MCF 10A (cell line): ENCODE data around the gene TRAF1. TPM values are rescaled to one million over a fixed set of nuclear protein-coding genes. Genes with fewer than 3 reads are reported as not detected.

Source experiments
- BruUV-seq: library from RNA; stranded (reverse); fragments of 400-500 nt; replicated peaks from 2 replicates; lab custom pipeline; 2021; lab: Mats Ljungman, UMichigan
- CTCF ChIA-PET: fragments of 300-600 bp; sonication (Branson Sonifier 250); formaldehyde crosslinking; extraction: SDS; loops from one replicate; lab custom pipeline; 2021; ENCODE audit warnings: antibody characterized with exemption, inconsistent platforms; lab: Yijun Ruan, JAX
- POLR2A ChIA-PET: fragments of 300-600, 350-650 bp; sonication (Branson Sonifier 250); formaldehyde crosslinking; extraction: SDS; loops from one replicate; lab custom pipeline; 2020; ENCODE audit warnings: antibody characterized with exemption, inconsistent platforms; lab: Yijun Ruan, JAX
- DNase-seq: peaks from one replicate; pipeline ENCODE4 v3.0.0-alpha.2; 2018; ENCODE audit not compliant: unreplicated experiment
- H3K27ac Mint-ChIP-seq: one replicate; pipeline ENCODE4 v1.8.0; 2022; ENCODE audit warnings: mild to moderate bottlenecking, low read depth, mixed read lengths; ENCODE audit not compliant: unreplicated experiment
- H3K27me3 Mint-ChIP-seq: one replicate; pipeline ENCODE4 v1.8.0; 2022; ENCODE audit warnings: mixed read lengths; ENCODE audit not compliant: insufficient read depth, unreplicated experiment
- H3K36me3 Mint-ChIP-seq: one replicate; pipeline ENCODE4 v1.8.0; 2022; ENCODE audit warnings: mild to moderate bottlenecking, moderate library complexity, mixed read lengths; ENCODE audit not compliant: insufficient read depth, unreplicated experiment
- H3K4me1 Mint-ChIP-seq: one replicate; pipeline ENCODE4 v1.8.0; 2022; ENCODE audit warnings: mixed read lengths; ENCODE audit not compliant: insufficient read depth, unreplicated experiment
- H3K4me3 Mint-ChIP-seq: one replicate; pipeline ENCODE4 v1.8.0; 2022; ENCODE audit warnings: mild to moderate bottlenecking, moderate library complexity, mixed read lengths; ENCODE audit not compliant: unreplicated experiment
- H3K9me3 Mint-ChIP-seq: one replicate; pipeline ENCODE4 v1.8.0; 2022; ENCODE audit warnings: mixed read lengths; ENCODE audit not compliant: unreplicated experiment
- intact Hi-C: fragments of 100-400 bp; cut with micrococcal nuclease; formaldehyde crosslinking; loops from 2 replicates; pipeline ENCODE4 v1.14.1; 2022
- total RNA-seq: library from RNA; stranded (reverse); gene quantifications from 2 replicates; pipeline ENCODE4 v1.2.3, GENCODE V29; 2022
- TF ChIP-seq, protein P1 (sequence below): fragments of 200-600 bp; IDR thresholded peaks from one replicate; pipeline ENCODE4 v1.8.0; 2022; ENCODE audit warnings: antibody characterized with exemption, mild to moderate bottlenecking; ENCODE audit not compliant: unreplicated experiment

The TRAF1 gene
- total RNA-seq, 1 experiment from 2014 or later: 0.84 TPM

GRCh38 chr9:120861935-120862334 lies 64.7 kb downstream of the TRAF1 start:
- ChIA-PET CTCF (interaction anchor here (0.9 kb wide), 1 partner anchor 54 kb away, joined by 3 read pairs; no protein-coding TSS in a partner anchor), POLR2A (interaction anchor here (0.7 kb wide), 1 partner anchor 950 kb away, joined by 3 read pairs; no protein-coding TSS in a partner anchor)
- Mint-ChIP-seq H3K27ac (no peak overlapping the region), H3K4me1 (no peaks in the 10 kb centered on the region), H3K36me3 (peaks cover 28% of the 10 kb centered on the region), H3K27me3 (no peaks in the 10 kb centered on the region), H3K4me3 (no peak overlapping the region), H3K9me3 (no peaks in the 10 kb centered on the region)
- intact Hi-C loops: no loop called here
- TF ChIP-seq, protein P1, sequence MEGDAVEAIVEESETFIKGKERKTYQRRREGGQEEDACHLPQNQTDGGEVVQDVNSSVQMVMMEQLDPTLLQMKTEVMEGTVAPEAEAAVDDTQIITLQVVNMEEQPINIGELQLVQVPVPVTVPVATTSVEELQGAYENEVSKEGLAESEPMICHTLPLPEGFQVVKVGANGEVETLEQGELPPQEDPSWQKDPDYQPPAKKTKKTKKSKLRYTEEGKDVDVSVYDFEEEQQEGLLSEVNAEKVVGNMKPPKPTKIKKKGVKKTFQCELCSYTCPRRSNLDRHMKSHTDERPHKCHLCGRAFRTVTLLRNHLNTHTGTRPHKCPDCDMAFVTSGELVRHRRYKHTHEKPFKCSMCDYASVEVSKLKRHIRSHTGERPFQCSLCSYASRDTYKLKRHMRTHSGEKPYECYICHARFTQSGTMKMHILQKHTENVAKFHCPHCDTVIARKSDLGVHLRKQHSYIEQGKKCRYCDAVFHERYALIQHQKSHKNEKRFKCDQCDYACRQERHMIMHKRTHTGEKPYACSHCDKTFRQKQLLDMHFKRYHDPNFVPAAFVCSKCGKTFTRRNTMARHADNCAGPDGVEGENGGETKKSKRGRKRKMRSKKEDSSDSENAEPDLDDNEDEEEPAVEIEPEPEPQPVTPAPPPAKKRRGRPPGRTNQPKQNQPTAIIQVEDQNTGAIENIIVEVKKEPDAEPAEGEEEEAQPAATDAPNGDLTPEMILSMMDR: no peak
- no TSS peak for BruUV-seq
- no peak for DNase-seq

- peaks cover 28% of the 10 kb centered on the region for H3K36me3 Mint-ChIP-seq
- CTCF ChIA-PET: interaction anchor here (1.1 kb wide), 1 partner anchor 8 kb away, joined by 3 read pairs; no protein-coding TSS in a partner anchor
- intact Hi-C loops: no loop called here
- POLR2A ChIA-PET: no interaction called here
- no peaks in the 10 kb centered on the region for H3K4me1 Mint-ChIP-seq
- H3K9me3 Mint-ChIP-seq: no peaks in the 10 kb centered on the region
- H3K27me3 Mint-ChIP-seq: no peaks in the 10 kb centered on the region
- no peak for DNase-seq
- no peak overlapping the region for H3K4me3 Mint-ChIP-seq
- TF ChIP-seq, protein P1: no peak
- no TSS peak for BruUV-seq
- no peak overlapping the region for H3K27ac Mint-ChIP-seq
These were observed 66.5 kb downstream of the TRAF1 start for GRCh38 chr9:120860083-120860482.

DNA sequence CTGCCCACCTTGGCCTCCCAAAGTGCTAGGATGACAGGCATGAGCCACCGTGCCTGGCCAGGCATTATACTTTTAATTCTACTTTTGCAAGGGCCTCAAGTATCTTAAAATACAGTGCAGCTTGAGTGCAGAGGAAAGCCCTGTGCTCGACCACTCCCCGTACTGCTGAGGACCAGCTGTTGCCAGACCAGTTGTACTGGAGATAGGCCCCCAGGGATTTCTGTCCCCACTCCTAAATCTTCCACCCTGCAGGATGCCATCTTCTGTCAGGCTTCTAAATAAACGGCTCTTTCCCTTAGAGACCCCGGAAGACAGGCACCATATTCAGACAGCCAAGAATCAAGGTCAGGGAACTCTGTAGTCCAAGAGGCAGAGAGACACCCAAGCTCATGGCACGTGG lies 67.2 kb downstream of the TRAF1 start:
- H3K4me3 Mint-ChIP-seq: no peak overlapping the region
- H3K27me3 Mint-ChIP-seq: no peaks in the 10 kb centered on the region
- peaks cover 28% of the 10 kb centered on the region for H3K36me3 Mint-ChIP-seq
- no peak overlapping the region for H3K27ac Mint-ChIP-seq
- intact Hi-C loops: no loop called here
- no peaks in the 10 kb centered on the region for H3K4me1 Mint-ChIP-seq
- no peak for DNase-seq
- H3K9me3 Mint-ChIP-seq: no peaks in the 10 kb centered on the region
- no TSS peak for BruUV-seq
- CTCF ChIA-PET: interaction anchor here (0.6 to 1.1 kb wide), 3 partner anchors 9 to 83 kb away, joined by 3 to 5 read pairs (median 4); no protein-coding TSS in a partner anchor
- POLR2A ChIA-PET: no interaction called here
- TF ChIP-seq, protein P1: no peak

DNA sequence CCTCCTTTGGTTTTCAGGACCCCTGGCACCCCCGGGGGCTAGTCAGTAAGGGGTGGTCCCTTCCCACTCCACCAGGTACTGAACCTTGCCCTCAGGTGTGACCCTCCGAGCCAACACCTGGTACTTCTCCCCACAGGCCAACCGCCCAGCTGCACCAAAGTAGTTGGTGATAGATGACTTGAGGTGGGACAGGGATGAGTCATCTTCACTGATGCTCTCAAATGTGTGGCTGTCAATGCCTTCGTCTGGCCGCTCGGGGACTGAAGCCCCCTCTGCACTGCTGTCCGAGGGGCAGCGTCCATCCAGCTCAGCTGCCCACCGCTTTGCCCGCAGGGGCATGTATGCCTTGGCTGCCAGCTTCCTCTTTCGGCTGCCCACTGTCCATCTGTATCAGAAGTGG lies 68.7 kb downstream of the TRAF1 start:
- no peak overlapping the region for H3K27ac Mint-ChIP-seq
- H3K36me3 Mint-ChIP-seq: peaks cover 28% of the 10 kb centered on the region
- ChIA-PET POLR2A (interaction anchor here (0.6 to 2.0 kb wide), 2 partner anchors 10 to 11 kb away, joined by 3 to 4 read pairs; no protein-coding TSS in a partner anchor), CTCF (no interaction called here)
- TF ChIP-seq, protein P1: no peak
- no peak for DNase-seq
- H3K4me3 Mint-ChIP-seq: no peak overlapping the region
- no peaks in the 10 kb centered on the region for H3K27me3 Mint-ChIP-seq
- H3K9me3 Mint-ChIP-seq: no peaks in the 10 kb centered on the region
- no peaks in the 10 kb centered on the region for H3K4me1 Mint-ChIP-seq
- intact Hi-C loops: no loop called here
- no TSS peak for BruUV-seq
